ENCODE measurements around the gene ABLIM3.

ABLIM3 gene

GRCh38 chr5:149168276-149168906 lies 27.1 kb downstream of the ABLIM3 start:
- ATAC-seq: no peak
- TF ChIP-seq TCF4 (CRISPR knock-in tag; IDR thresholded peaks at IDR 0.05; ENCODE audit: borderline replicate concordance): no peak
- TF ChIP-seq PATZ1 (CRISPR knock-in tag; IDR thresholded peaks at IDR 0.05; ENCODE audit: borderline replicate concordance): no peak
- TF ChIP-seq CSDC2 (CRISPR knock-in tag; IDR thresholded peaks at IDR 0.05): no peak
- no peak for TF ChIP-seq ZC3H10 (CRISPR knock-in tag; IDR thresholded peaks at IDR 0.05)
- TF ChIP-seq ZNF565 (CRISPR knock-in tag; conservative IDR thresholded peaks at IDR 0.05; ENCODE audit: low read depth): no peak
- no peak for TF ChIP-seq OSR1 (CRISPR knock-in tag; IDR thresholded peaks at IDR 0.05)
- no peak for TF ChIP-seq CSRNP3 (CRISPR knock-in tag; IDR thresholded peaks at IDR 0.05)
- no peak for TF ChIP-seq ARNTL (CRISPR knock-in tag; IDR thresholded peaks at IDR 0.05; ENCODE audit: borderline replicate concordance, low read depth)
- no peak for TF ChIP-seq POU6F1 (CRISPR knock-in tag; IDR thresholded peaks at IDR 0.05; ENCODE audit: borderline replicate concordance, low read depth)
- TF ChIP-seq BACH2 (CRISPR knock-in tag; IDR thresholded peaks at IDR 0.05; ENCODE audit: borderline replicate concordance): no peak
- no peak for TF ChIP-seq ZFP3 (CRISPR knock-in tag; IDR thresholded peaks at IDR 0.05)
- TF ChIP-seq TSHZ2 (CRISPR knock-in tag; IDR thresholded peaks at IDR 0.05): no peak
- TF ChIP-seq GLIS3 (CRISPR knock-in tag; IDR thresholded peaks at IDR 0.05): no peak
- no peak for TF ChIP-seq TOX (CRISPR knock-in tag; IDR thresholded peaks at IDR 0.05; ENCODE audit: borderline replicate concordance)
- TF ChIP-seq RARB (CRISPR knock-in tag; IDR thresholded peaks at IDR 0.05): no peak

- no peak for ATAC-seq
Measured at GRCh38 chr5:149170299-149170698, 29.0 kb downstream of the ABLIM3 start.

GRCh38 chr5:149172261-149172660 lies 31.0 kb downstream of the ABLIM3 start:
- no peak for TF ChIP-seq OSR1 (CRISPR knock-in tag; IDR thresholded peaks at IDR 0.05)
- no peak for TF ChIP-seq ARNTL (CRISPR knock-in tag; IDR thresholded peaks at IDR 0.05; ENCODE audit: borderline replicate concordance, low read depth)
- peak; percentile 67 for ATAC-seq

More at GRCh38 chr5:149170299-149170698, 29.0 kb downstream of the ABLIM3 start:
- TF ChIP-seq ZFP3 (CRISPR knock-in tag; IDR thresholded peaks at IDR 0.05): no peak

GRCh38 chr5:149172709-149173505 lies 31.6 kb downstream of the ABLIM3 start:
- TF ChIP-seq TCF4 (CRISPR knock-in tag; IDR thresholded peaks at IDR 0.05; ENCODE audit: borderline replicate concordance) (no peak), TOX (CRISPR knock-in tag; IDR thresholded peaks at IDR 0.05; ENCODE audit: borderline replicate concordance) (no peak), ZFP3 (CRISPR knock-in tag; IDR thresholded peaks at IDR 0.05) (no peak), BACH2 (CRISPR knock-in tag; IDR thresholded peaks at IDR 0.05; ENCODE audit: borderline replicate concordance) (no peak), ARNTL (CRISPR knock-in tag; IDR thresholded peaks at IDR 0.05; ENCODE audit: borderline replicate concordance, low read depth) (no peak), ZNF70 (CRISPR knock-in tag; IDR thresholded peaks at IDR 0.05) (no peak), ZC3H10 (CRISPR knock-in tag; IDR thresholded peaks at IDR 0.05) (no peak), GLIS3 (CRISPR knock-in tag; IDR thresholded peaks at IDR 0.05) (no peak)
- ATAC-seq: no peak

All from SK-N-SH treated with all-trans-retinoic acid at 6 μM for 48 hours (cell line).